Ascending aorta (tissue), 2 donors: ENCODE measurements around the gene ADCK1. TPM values are rescaled to one million over a fixed set of nuclear protein-coding genes. Genes with fewer than 3 reads are reported as not detected.

Experiments
- DNase-seq, 2 donors: peaks; one replicate each; pipeline ENCODE4 v3.0.0-alpha.2; 2019; ENCODE audit warnings: low spot score in 2 of 2
- H3K27ac ChIP-seq, 2 donors: fragments of 200-600 bp; sonication (generic); one replicate each; pipeline ENCODE4 v1.5.1; 2016 to 2017; ENCODE audit warnings: mild to moderate bottlenecking in 1 of 2
- H3K27me3 ChIP-seq: fragments of 200-600 bp; sonication (generic); one replicate; pipeline ENCODE4 v1.5.1; 2017
- H3K36me3 ChIP-seq, 2 donors: fragments of 200-600 bp; sonication (generic); one replicate each; pipeline ENCODE4 v1.5.1; 2016
- H3K4me1 ChIP-seq, 2 donors: fragments of 200-600 bp; sonication (generic); one replicate each; pipeline ENCODE4 v1.5.1; 2016 to 2017; ENCODE audit warnings: mild to moderate bottlenecking in 1 of 2
- H3K4me3 ChIP-seq, 2 donors: fragments of 200-600 bp; sonication (generic); one replicate each; pipeline ENCODE4 v1.5.1; 2016 to 2017; ENCODE audit warnings: mild to moderate bottlenecking in 1 of 2
- H3K9me3 ChIP-seq, 2 donors: fragments of 200-600 bp; sonication (generic); one replicate each; pipeline ENCODE4 v1.5.1; 2016
- CTCF ChIP-seq, 3 experiments: fragments of 200-600 bp in 2 of 3; fragments of 450-650 bp in 1 of 3; sonication (generic) in 2 of 3; IDR thresholded peaks; one replicate each; pipeline ENCODE4 v1.5.1; 2016 to 2019; ENCODE audit warnings: antibody characterized with exemption in 3 of 3, mild to moderate bottlenecking in 1 of 3, moderate library complexity in 1 of 3
- intact Hi-C: fragments of 100-400 bp; cut with DNase I; formaldehyde crosslinking; loops from one replicate; pipeline ENCODE4 v1.15.1; 2023
- total RNA-seq: library from RNA; depleted of rRNA; stranded (reverse); fragments of >200 nt; gene quantifications from one replicate; pipeline ENCODE4 v1.1.0, GENCODE V29; 2016

The ADCK1 gene
- total RNA-seq, 1 donor from 2014 or later: 0.43 TPM

- no peak for TF ChIP-seq CTCF (IDR thresholded peaks at IDR 0.05)
- no peak for DNase-seq
- no peak overlapping the region for H3K4me3 ChIP-seq
- H3K36me3 ChIP-seq: no peaks in the 10 kb centered on the region
- intact Hi-C loops: no loop called here
- H3K4me1 ChIP-seq: no peaks in the 10 kb centered on the region
- no peaks in the 10 kb centered on the region for H3K27me3 ChIP-seq
- no peak overlapping the region for H3K27ac ChIP-seq
- H3K9me3 ChIP-seq: no peaks in the 10 kb centered on the region
Measured at GRCh38 chr14:77962731-77963520, 163.0 kb downstream of the ADCK1 start.

GRCh38 chr14:77964586-77964985 lies 164.7 kb downstream of the ADCK1 start:
- H3K27ac ChIP-seq: no peak overlapping the region
- TF ChIP-seq CTCF (IDR thresholded peaks at IDR 0.05): no peak
- no peaks in the 10 kb centered on the region for H3K36me3 ChIP-seq
- no peak for DNase-seq
- intact Hi-C loops: no loop called here
- no peak overlapping the region for H3K4me3 ChIP-seq
- no peaks in the 10 kb centered on the region for H3K27me3 ChIP-seq
- no peaks in the 10 kb centered on the region for H3K4me1 ChIP-seq
- no peaks in the 10 kb centered on the region for H3K9me3 ChIP-seq

DNA sequence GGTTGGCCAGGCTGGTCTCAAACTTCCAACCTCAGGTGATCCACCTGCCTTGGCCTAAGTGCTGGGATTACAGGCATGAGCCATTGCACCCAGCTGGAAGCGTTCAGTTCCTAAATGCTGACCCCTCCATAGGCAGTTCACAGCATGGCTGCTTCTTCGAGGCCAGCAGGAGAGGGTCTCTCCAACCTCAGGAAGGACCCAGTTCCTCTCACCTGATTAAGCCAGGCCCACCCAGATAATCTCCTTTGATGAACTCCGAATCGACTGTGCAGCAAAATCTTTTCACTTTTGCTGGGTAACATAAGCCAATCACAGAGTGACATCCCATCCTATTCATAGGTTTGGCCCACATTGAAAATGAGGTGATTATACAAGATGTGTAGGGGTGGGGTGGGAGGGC lies 165.1 kb downstream of the ADCK1 start:
- no peak for TF ChIP-seq CTCF (IDR thresholded peaks at IDR 0.05)
- Histone ChIP-seq H3K27me3 (no peaks in the 10 kb centered on the region), H3K36me3 (no peaks in the 10 kb centered on the region), H3K27ac (no peak overlapping the region), H3K4me1 (no peaks in the 10 kb centered on the region), H3K4me3 (no peak overlapping the region), H3K9me3 (no peaks in the 10 kb centered on the region)
- DNase-seq: no peak
- intact Hi-C loops: no loop called here

DNA sequence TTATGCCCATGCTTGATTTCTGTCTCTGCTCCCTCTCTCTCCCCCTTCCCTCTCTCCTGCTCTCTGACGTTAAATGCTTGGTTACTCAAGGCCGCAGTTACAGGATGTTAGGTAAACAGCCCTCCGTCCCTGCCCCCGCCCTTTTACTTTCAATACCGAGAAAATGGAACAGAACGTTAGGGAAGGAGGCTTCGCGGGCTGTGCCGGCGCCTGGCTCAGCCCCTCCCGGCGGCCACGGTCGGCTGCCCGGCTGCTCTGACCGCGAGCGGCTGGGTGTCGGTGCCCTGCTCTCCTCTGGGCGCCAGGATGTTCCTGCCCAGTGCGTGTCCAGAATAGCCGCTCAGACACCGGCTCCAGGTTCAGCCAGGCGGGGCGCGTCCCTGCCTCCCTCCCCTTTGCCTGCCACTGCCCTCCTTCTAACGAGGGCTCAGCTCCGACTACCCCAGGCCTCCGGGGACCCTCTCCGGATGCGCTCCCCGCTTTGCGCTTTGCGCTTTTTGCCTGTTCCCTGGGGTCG lies 166.1 kb downstream of the ADCK1 start:
- H3K27ac ChIP-seq: no peak overlapping the region

DNA sequence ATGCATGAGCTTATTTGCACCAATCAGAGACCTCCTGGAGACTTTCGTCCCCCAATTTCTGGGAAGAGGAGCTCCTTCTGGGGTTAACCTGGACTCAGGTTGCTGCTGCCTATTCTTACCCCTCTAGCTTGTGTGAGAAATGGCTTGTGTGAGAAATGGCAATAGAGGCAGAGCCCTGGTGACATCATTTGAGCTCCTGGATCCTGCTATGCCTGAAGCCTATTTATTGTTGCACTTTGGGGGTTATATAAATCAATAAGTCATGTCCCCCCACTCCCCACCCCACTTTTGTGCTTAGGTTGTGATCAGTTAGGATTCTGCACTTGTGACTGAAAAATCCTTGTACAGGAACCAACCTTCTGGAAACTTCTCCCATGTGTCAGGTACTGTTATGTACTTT lies 167.2 kb downstream of the ADCK1 start:
- no peak overlapping the region for H3K27ac ChIP-seq
- no peak for DNase-seq
- intact Hi-C loops: no loop called here
- TF ChIP-seq CTCF (IDR thresholded peaks at IDR 0.05): no peak
- no peaks in the 10 kb centered on the region for H3K36me3 ChIP-seq
- no peaks in the 10 kb centered on the region for H3K4me1 ChIP-seq
- no peak overlapping the region for H3K4me3 ChIP-seq
- no peaks in the 10 kb centered on the region for H3K9me3 ChIP-seq
- H3K27me3 ChIP-seq: no peaks in the 10 kb centered on the region

More for the DNA sequence above, 166.1 kb downstream of the ADCK1 start:
- Histone ChIP-seq H3K4me1 (no peaks in the 10 kb centered on the region), H3K27me3 (no peaks in the 10 kb centered on the region), H3K36me3 (no peaks in the 10 kb centered on the region), H3K4me3 (peak overlapping the region; percentile 28 to 47), H3K9me3 (no peaks in the 10 kb centered on the region)
- TF ChIP-seq CTCF (IDR thresholded peaks at IDR 0.05): no peak
- no peak for DNase-seq
- intact Hi-C loops: no loop called here
